ENCODE results near the gene LPP.

GRCh38 chr3:188220097-188220788 lies 66.3 kb downstream of the LPP start:
- TF ChIP-seq POLR2A (IDR thresholded peaks at IDR 0.05; ENCODE audit: borderline replicate concordance, extremely low read depth, insufficient read depth, insufficient read length) (no peak), CTCF (IDR thresholded peaks at IDR 0.05 in 2 of 3, conservative IDR thresholded peaks at IDR 0.05 in 1 of 3; ENCODE audit: borderline replicate concordance in 1 of 3, insufficient read depth in 1 of 3, low read depth in 2 of 3, low read length in 2 of 3) (no peak), REST (IDR thresholded peaks at IDR 0.05; ENCODE audit: low read depth) (no peak), YY1 (IDR thresholded peaks at IDR 0.05; ENCODE audit: extremely low read depth, insufficient replicate concordance, low read depth, low read length) (no peak), POLR2AphosphoS5 (IDR thresholded peaks at IDR 0.05; ENCODE audit: low read depth, low read length) (no peak), ATF3 (IDR thresholded peaks at IDR 0.05) (no peak), EZH2phosphoT487 (IDR thresholded peaks at IDR 0.05; ENCODE audit: borderline replicate concordance) (no peak), JUND (IDR thresholded peaks at IDR 0.05) (no peak), EZH2 (IDR thresholded peaks at IDR 0.05) (no peak), SIN3A (IDR thresholded peaks at IDR 0.05; ENCODE audit: low read depth) (no peak)
